ENCODE results near the gene DZIP1.
"Not testable (repeated sequence)": the region's sequence is repeated elsewhere in the genome, so short reads cannot be mapped to it uniquely, and the experiment has no call there.

DZIP1 gene

GRCh38 chr13:95593462-95593861, 51.0 kb downstream of the DZIP1 start:
- no peak for DNase-seq

- peak; percentile 44 for DNase-seq
Observed at GRCh38 chr13:95588721-95589120, 55.8 kb downstream of the DZIP1 start.

- DNase-seq = no peak
Observed at GRCh38 chr13:95588134-95588533, 56.4 kb downstream of the DZIP1 start.

GRCh38 chr13:95585867-95586266, 58.6 kb downstream of the DZIP1 start:
- DNase-seq = no peak

GRCh38 chr13:95579303-95579702, 65.2 kb downstream of the DZIP1 start:
- DNase-seq = no peak

GRCh38 chr13:95573221-95573620, 71.3 kb downstream of the DZIP1 start:
- DNase-seq = peak; percentile 15

- no peak for DNase-seq
Observed at GRCh38 chr13:95571941-95572340, 72.6 kb downstream of the DZIP1 start.

GRCh38 chr13:95570016-95570415, 74.5 kb downstream of the DZIP1 start:
- no peak for DNase-seq

GRCh38 chr13:95568131-95568530, 76.4 kb downstream of the DZIP1 start:
- no peak for DNase-seq

- not testable (repeated sequence) for DNase-seq
Observed at GRCh38 chr13:95565758-95566157, 78.7 kb downstream of the DZIP1 start.

GRCh38 chr13:95564733-95565291, 79.7 kb downstream of the DZIP1 start:
- DNase-seq = peak; percentile 14

- DNase-seq = no peak
Observed at GRCh38 chr13:95564091-95564490, 80.4 kb downstream of the DZIP1 start.

- no peak for DNase-seq
Observed at GRCh38 chr13:95560387-95560786, 84.1 kb downstream of the DZIP1 start.

GRCh38 chr13:95559100-95559499, 85.4 kb downstream of the DZIP1 start:
- no peak for DNase-seq

- no peak for DNase-seq
Observed at GRCh38 chr13:95557013-95557412, 87.5 kb downstream of the DZIP1 start.

GRCh38 chr13:95553581-95554385, 90.7 kb downstream of the DZIP1 start:
- no peak for DNase-seq

- no peak for DNase-seq
Observed at GRCh38 chr13:95552539-95553441, 91.7 kb downstream of the DZIP1 start, which contains the start of gene CLDN10. CLDN10 (plus strand) TSS chr13:95552720; CDS start chr13:95552754, 34 bp downstream.

GRCh38 chr13:95552208-95552538, 92.3 kb downstream of the DZIP1 start:
- DNase-seq = no peak

GRCh38 chr13:95547531-95548167, 96.9 kb downstream of the DZIP1 start:
- no peak for DNase-seq

- no peak for DNase-seq
Observed at GRCh38 chr13:95546919-95547318, 97.6 kb downstream of the DZIP1 start.

- no peak for DNase-seq
Observed at GRCh38 chr13:95544293-95544692, 100.2 kb downstream of the DZIP1 start.

- no peak for DNase-seq
Observed at GRCh38 chr13:95541911-95542474, 102.5 kb downstream of the DZIP1 start.

- DNase-seq = no peak
Observed at GRCh38 chr13:95541308-95541707, 103.2 kb downstream of the DZIP1 start.

Measured in fibroblast of skin of right quadriceps (primary cell).